GM12892 (cell line): ENCODE results near the gene SAAL1.
A peak's percentile ranks its signal among the peaks of the same experiment; 100 is the strongest.

Experiments
- DNase-seq: peaks from one replicate; pipeline ENCODE4 v3.0.0; 2011; ENCODE audit not compliant: insufficient read length
- FAIRE-seq: peaks from 2 replicates; lab custom pipeline; 2011; peaks lifted over from hg19 to GRCh38; lab: Jason Lieb, UNC
- POLR2A ChIP-seq: IDR thresholded peaks from 2 replicates; pipeline ENCODE4 v1.6.1; 2011; ENCODE audit warnings: low read depth, low read length, control low read depth
- POLR2AphosphoS5 ChIP-seq: IDR thresholded peaks from 2 replicates; pipeline ENCODE4 v1.6.1; 2011; ENCODE audit warnings: low read depth, low read length, control low read depth
- TAF1 ChIP-seq: IDR thresholded peaks from 2 replicates; pipeline ENCODE4 v1.6.1; 2011; ENCODE audit warnings: low read depth, mild to moderate bottlenecking, control low read depth, low read length, borderline replicate concordance

Gene SAAL1

DNA sequence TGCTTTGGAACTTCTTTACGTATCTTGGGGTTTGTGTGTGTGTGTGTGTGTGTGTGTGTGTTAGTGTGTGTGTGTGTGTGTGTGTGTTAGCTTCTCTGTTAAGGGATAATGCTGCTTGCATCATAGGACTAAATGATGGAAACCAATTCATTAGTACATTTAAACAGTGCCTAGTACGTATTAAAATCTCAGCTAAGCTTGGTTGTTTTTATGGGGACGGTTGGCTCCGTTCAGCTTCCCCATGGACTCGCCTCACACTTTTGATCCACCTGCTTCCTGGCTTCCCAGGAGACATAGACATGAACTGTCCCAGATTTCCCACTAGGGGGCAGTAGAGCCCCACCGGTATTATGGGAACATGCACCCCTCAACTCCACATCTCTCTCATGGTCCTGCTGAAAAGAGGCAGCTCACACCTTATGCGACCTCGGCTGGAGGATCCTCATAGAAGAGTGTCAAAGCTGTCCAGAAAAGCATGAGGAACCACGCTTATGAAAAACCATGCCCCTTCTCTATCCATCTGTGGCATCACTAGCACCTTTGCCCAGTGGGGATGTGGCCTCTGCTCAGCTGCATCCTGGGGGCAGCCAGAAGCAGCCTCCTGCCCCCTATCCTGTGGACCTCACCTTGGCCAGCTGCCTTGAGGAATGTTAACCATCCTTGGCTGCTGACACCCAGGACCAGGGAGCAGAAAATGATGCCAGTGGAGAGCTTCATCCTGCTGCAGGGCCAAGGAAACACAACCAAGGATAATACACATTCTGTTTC lies 9.7 kb upstream of the SAAL1 start:
- FAIRE-seq (peak; percentile 92), DNase-seq (peak; percentile 49)
- no peak for TF ChIP-seq POLR2AphosphoS5
- no peak for TF ChIP-seq TAF1
- TF ChIP-seq POLR2A: no peak

DNA sequence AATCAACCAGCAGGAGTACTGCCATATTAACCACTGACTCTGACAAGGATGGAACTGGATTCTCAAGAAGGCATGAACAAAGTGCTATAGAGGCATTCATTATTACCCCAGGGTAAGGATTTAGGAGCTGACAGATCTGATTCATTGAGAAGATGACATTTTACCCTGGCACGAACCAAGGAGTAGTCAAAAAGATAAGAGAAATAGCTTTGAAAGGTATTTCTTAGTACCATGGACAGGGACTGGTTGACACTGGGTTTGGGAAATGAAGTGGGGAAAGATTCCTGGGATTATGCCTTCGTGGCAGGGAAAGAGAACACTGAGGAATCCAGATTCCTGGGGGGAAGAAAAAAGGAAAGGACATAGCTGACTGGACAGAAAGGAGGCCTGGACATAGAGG lies 5.1 kb upstream of the SAAL1 start:
- DNase-seq: no peak
- no peak for FAIRE-seq
- TF ChIP-seq POLR2A: no peak

DNA sequence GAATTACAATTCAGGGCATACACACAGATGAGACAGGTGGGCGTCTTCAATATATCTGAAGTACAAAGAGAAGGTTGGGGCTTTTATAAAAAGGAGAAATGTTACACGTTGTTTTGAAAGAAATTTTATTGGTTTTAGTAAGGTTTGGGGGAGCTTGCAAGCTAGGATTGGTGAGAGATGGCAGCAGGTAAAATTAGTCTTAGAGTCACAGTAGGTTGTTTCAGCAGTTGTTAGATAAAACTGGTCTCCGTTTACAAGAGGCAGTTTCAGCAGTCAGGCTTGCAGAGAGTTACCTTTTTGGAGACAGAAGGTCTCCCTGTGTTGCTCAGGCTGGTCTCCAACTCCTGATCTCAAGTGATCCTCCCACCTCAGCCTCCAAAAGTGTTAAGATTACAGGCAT lies 2.4 kb upstream of the SAAL1 start:
- FAIRE-seq (no peak), DNase-seq (no peak)
- TF ChIP-seq POLR2AphosphoS5: no peak
- TF ChIP-seq POLR2A: no peak
- no peak for TF ChIP-seq TAF1

DNA sequence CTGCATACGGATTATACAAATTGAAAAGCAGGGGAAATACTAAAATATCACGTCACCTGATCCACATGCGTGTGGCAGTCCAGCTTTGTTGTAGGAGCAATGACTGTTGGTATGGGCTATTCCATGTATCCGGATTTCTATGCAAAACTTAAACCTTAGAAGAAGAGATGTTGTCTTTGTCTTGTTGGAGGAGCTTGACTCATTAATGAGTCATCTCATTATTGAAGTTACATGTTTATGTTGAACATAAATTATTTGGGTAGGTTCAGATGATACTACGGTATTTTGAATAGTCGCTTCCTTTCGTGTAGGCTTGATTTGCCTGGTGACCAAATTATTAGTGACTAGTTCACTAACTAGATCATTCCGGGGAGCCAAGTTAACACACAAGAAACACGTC lies 806 bp upstream of the SAAL1 start:
- peak; percentile 79 for FAIRE-seq
- DNase-seq: no peak
- TF ChIP-seq POLR2A: no peak
- no peak for TF ChIP-seq TAF1
- no peak for TF ChIP-seq POLR2AphosphoS5

DNA sequence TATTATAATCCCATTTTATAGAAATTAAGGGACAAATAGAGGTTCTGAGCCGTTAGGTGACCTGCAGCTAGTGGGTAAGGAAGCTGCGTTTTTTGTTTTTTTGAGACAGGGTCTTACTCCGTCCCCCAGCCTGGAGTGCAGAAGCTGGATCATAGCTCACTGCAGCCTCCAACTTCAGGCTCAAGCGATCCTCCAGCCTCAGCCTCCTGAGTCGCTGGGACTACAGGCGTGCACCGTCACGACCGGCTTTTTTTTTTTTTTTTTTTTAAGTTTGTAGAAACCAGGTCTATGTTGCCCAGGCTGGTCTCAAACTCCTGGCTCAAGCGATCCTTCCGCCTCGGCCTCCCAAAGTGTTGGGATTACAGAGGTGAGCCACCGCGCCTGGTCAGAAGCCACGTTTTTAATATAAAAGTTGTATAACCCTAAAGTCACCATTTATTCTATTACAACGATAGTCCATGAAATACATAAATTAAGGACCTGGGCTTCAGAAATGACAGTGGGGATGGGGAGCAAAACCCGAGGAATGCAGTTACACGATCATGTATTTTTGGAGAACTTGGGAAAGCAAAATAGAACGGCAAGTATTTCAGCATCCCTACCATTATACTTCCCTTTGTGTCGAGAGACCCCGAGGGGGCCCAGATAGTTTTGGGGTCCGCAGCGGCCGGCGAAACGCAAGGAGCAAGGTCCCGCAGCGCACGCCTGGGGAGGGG lies 638 bp downstream of the SAAL1 start:
- DNase-seq (no peak), FAIRE-seq (no peak)
- no peak for TF ChIP-seq POLR2AphosphoS5
- no peak for TF ChIP-seq POLR2A
- TF ChIP-seq TAF1: no peak

DNA sequence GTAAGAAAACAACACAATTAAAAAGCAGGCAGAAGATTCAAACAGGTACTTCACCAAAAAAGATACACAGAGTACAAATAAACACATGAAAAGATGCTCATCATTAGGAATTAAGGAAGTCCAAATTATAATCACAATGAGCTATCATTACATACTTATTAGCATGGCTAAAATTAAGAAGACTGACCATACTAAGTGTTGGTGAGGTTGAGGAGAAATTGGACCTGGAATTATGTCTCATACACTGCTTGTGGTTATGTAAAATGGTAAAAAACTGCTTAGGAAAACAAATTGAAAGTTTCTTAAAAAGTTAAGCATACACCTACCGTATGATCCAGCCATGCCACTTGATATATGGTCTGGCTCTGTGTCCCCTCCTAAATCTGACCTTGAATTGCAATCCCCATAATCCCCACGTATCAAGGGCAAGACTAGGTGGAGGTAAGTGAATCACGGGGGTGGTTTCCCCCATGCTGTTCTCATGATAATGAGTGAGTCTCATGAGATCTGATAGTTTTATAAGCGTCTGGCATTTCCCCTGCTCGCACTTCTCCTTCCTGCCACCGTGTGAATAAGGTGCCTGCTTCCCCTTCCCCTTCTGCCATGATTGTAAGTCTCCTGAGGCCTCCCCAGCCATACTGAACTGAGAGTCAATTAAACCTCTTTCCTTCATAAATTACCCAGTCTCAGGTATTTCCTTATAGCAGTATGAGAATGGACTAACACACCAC lies 4.8 kb downstream of the SAAL1 start:
- DNase-seq (no peak), FAIRE-seq (no peak)
- no peak for TF ChIP-seq TAF1
- no peak for TF ChIP-seq POLR2A
- no peak for TF ChIP-seq POLR2AphosphoS5

DNA sequence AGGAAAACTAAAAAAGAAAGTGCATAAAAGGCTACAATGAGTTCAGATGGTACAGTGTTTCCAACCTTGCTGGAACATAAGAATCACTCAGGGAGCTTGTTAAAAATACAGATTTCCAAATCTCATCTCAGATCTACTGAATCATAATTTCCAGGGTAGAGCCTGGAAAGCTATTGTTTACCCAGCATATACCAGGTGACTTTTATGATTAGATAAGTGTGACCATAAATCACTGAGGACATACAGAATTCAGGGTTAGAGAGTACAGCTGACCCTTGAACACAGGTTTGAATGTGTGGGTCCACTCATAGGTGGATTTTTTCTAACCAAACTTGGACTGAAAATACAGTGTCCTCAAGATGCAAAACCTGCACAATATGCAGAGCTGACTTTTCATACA lies 11.9 kb downstream of the SAAL1 start:
- TF ChIP-seq TAF1 (no peak), POLR2A (no peak), POLR2AphosphoS5 (no peak)
- FAIRE-seq (peak; percentile 50), DNase-seq (no peak)

DNA sequence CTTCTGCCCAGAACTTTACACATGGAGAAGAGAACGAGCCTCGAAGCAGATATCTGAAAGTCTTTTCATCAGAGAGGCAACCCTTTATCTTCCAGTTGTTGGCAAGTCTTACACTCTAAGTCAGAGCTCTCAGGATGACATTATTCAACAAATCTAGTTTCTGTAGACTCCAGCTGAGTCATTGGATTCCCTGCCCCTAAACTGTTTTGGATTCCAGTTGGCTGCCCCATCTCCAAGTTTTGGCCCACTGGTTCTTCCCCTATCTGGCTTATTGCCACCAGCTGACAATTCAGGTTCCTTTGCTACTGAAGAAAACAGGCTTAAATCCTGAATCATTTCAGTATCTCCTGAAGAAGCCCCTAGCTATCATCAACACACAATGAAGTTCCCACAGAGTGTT lies 14.2 kb downstream of the SAAL1 start:
- DNase-seq: no peak
- no peak for FAIRE-seq
- no peak for TF ChIP-seq POLR2AphosphoS5
- no peak for TF ChIP-seq TAF1
- TF ChIP-seq POLR2A: no peak

DNA sequence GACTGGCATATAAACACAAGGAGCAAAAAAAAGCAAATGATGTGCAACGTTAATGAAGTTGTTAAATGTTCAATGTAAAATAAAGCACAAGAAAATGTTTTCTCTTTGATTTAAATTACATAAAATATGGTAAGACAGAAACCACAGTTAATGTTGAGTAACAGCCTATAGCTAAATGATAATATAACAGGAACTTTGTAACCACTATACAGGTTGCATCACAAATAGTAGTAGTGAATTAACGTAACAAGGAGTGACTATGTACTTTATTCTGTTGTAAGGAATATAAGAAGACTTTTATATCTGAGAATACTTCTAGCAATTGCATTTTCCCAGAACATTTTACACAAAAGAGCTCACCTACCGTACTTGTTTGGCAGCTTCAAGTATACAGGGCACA lies 16.9 kb downstream of the SAAL1 start:
- DNase-seq: no peak
- FAIRE-seq: no peak
- no peak for TF ChIP-seq TAF1
- TF ChIP-seq POLR2AphosphoS5: no peak
- no peak for TF ChIP-seq POLR2A

DNA sequence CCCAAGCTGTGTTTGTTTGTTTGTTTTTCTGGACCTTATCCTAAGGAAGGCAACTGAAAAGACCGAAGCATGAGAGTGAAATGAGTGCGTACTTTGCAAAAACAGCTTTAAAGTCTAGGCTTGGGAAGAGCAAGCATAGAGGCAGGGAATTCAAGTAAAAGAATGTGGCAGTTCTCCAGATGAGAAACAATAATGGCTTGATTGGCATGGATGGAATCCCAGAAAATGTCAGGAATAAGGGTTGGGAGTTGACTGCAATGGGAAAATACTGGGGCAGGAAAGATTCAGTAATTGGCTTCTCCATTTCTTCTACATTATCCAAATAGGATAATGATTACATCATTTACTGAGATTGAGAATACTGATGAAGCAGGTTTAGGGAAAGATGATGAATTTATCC lies 17.5 kb downstream of the SAAL1 start:
- no peak for FAIRE-seq
- DNase-seq: no peak
- no peak for TF ChIP-seq POLR2A
- no peak for TF ChIP-seq TAF1
- TF ChIP-seq POLR2AphosphoS5: no peak

DNA sequence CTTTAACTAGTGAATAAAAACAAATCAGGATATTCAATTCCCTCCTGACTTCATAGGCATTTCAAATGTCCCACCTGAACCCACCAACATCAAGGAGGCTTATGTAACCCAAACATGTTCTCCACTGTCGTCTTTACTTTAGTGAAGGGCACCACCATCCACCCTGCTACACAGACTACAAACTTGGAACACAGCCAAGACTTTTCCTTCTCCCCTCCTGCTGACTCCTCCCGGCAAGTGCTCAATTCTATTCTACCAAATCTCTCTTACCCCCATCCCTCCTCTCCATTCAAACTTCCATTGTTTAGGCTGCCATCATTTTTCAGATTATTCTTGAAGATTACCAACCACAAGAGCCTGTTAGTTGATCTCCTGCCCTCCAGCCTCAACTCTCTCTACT lies 24.3 kb downstream of the SAAL1 start:
- DNase-seq (no peak), FAIRE-seq (no peak)
- no peak for TF ChIP-seq TAF1
- no peak for TF ChIP-seq POLR2AphosphoS5
- TF ChIP-seq POLR2A: no peak
